ENCODE measurements around the gene RNF169. TPM values are rescaled to one million over a fixed set of nuclear protein-coding genes. Genes with fewer than 3 reads are reported as not detected.

Gene RNF169
- total RNA-seq, 1 donor from 2014 or later: 23.5 TPM

- Mint-ChIP-seq H3K9me3 (no peaks in the 10 kb centered on the region), H3K36me3 (ENCODE audit: low read depth) (peaks cover 11% of the 10 kb centered on the region), H3K27me3 (ENCODE audit: low read depth) (no peaks in the 10 kb centered on the region), H3K27ac (ENCODE audit: unreplicated experiment) (no peak overlapping the region), H3K4me1 (no peaks in the 10 kb centered on the region), H3K4me3 (no peak overlapping the region)
- TF ChIP-seq CTCF (conservative IDR thresholded peaks at IDR 0.05): no peak
- DNase-seq (ENCODE audit: low read depth, low spot score): no peak
Measured at GRCh38 chr11:74791333-74792100, 42.9 kb downstream of the RNF169 start.

- H3K36me3 Mint-ChIP-seq (ENCODE audit: low read depth): peaks cover 6% of the 10 kb centered on the region
- H3K4me1 Mint-ChIP-seq: no peaks in the 10 kb centered on the region
- no peak for TF ChIP-seq CTCF (conservative IDR thresholded peaks at IDR 0.05)
- no peaks in the 10 kb centered on the region for H3K9me3 Mint-ChIP-seq
- H3K4me3 Mint-ChIP-seq: no peak overlapping the region
- no peaks in the 10 kb centered on the region for H3K27me3 Mint-ChIP-seq (ENCODE audit: low read depth)
- no peak for DNase-seq (ENCODE audit: low read depth, low spot score)
- H3K27ac Mint-ChIP-seq (ENCODE audit: unreplicated experiment): no peak overlapping the region
Measured at GRCh38 chr11:74806267-74806666, 57.6 kb downstream of the RNF169 start.

- H3K4me3 Mint-ChIP-seq: no peak overlapping the region
- peaks cover 4% of the 10 kb centered on the region for H3K36me3 Mint-ChIP-seq (ENCODE audit: low read depth)
- no peaks in the 10 kb centered on the region for H3K9me3 Mint-ChIP-seq
- H3K27ac Mint-ChIP-seq (ENCODE audit: unreplicated experiment): no peak overlapping the region
- no peaks in the 10 kb centered on the region for H3K27me3 Mint-ChIP-seq (ENCODE audit: low read depth)
- no peak for DNase-seq (ENCODE audit: low read depth, low spot score)
- TF ChIP-seq CTCF (conservative IDR thresholded peaks at IDR 0.05): no peak
- H3K4me1 Mint-ChIP-seq: no peaks in the 10 kb centered on the region
Measured at GRCh38 chr11:74809801-74810200, 61.2 kb downstream of the RNF169 start.

- Mint-ChIP-seq H3K27ac (ENCODE audit: unreplicated experiment) (no peak overlapping the region), H3K36me3 (ENCODE audit: low read depth) (peaks cover 33% of the 10 kb centered on the region), H3K4me3 (no peak overlapping the region), H3K27me3 (ENCODE audit: low read depth) (no peaks in the 10 kb centered on the region), H3K4me1 (no peaks in the 10 kb centered on the region), H3K9me3 (no peaks in the 10 kb centered on the region)
- DNase-seq (ENCODE audit: low read depth, low spot score): no peak
- no peak for TF ChIP-seq CTCF (conservative IDR thresholded peaks at IDR 0.05)
Measured at GRCh38 chr11:74815966-74816365, 67.3 kb downstream of the RNF169 start.

GRCh38 chr11:74816664-74817063 lies 68.0 kb downstream of the RNF169 start:
- no peak overlapping the region for H3K27ac Mint-ChIP-seq (ENCODE audit: unreplicated experiment)

More at GRCh38 chr11:74816664-74817063, 68.0 kb downstream of the RNF169 start:
- H3K9me3 Mint-ChIP-seq: no peaks in the 10 kb centered on the region
- no peak for DNase-seq (ENCODE audit: low read depth, low spot score)
- H3K36me3 Mint-ChIP-seq (ENCODE audit: low read depth): peaks cover 35% of the 10 kb centered on the region
- no peaks in the 10 kb centered on the region for H3K27me3 Mint-ChIP-seq (ENCODE audit: low read depth)
- no peak for TF ChIP-seq CTCF (conservative IDR thresholded peaks at IDR 0.05)
- no peak overlapping the region for H3K4me3 Mint-ChIP-seq
- H3K4me1 Mint-ChIP-seq: no peaks in the 10 kb centered on the region

Data from neural crest cell (in vitro differentiated cells).